Measurements from ENCODE around the gene ITGAE.
"Not testable (repeated sequence)": the region's sequence is repeated elsewhere in the genome, so short reads cannot be mapped to it uniquely, and the experiment has no call there.

The ITGAE gene

DNA sequence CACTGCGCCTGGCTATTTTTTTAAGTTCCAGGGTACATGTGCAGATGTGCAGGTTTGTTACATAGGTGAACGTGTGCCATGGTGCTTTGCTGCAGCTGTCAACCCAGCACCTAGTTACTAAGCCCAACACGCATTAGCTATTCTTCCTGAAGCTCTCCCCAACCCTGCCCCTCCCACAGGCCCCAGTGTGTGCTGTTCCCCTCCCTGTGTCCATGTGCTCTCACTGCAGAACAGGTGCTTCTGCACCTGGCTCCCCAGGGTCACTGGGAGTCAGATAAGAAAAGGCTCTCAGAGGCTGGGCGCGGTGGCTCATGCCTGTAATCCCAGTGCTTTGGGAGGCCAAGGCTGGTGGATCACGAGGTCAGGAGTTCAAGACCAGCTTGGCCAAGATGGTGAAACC, 71.1 kb downstream of the ITGAE start:
- no peak for DNase-seq (ENCODE audit: low spot score)

- DNase-seq (ENCODE audit: low spot score), result not testable (repeated sequence)
Observed at GRCh38 chr17:3728099-3728498, 72.9 kb downstream of the ITGAE start.

DNA sequence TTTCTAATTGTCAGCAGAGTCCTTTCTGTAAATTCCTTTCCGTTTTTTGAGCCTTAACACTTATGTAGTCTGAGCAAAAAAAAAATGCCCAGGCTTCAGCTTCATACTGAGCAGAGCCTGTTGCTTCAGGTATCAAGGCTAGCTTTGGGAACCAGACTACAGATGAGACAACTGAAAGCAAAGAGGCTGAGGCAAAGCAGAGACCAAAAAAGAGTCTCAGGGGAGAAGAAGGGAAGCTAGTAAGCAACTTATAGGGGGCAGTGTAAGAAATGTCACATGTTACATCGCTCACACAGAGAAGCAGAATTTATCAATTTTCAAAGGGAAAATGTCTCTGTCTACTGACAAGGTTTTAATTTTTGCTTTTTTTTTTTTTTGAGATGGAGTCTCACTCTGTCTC, 73.9 kb downstream of the ITGAE start:
- no peak for DNase-seq (ENCODE audit: low spot score)

DNA sequence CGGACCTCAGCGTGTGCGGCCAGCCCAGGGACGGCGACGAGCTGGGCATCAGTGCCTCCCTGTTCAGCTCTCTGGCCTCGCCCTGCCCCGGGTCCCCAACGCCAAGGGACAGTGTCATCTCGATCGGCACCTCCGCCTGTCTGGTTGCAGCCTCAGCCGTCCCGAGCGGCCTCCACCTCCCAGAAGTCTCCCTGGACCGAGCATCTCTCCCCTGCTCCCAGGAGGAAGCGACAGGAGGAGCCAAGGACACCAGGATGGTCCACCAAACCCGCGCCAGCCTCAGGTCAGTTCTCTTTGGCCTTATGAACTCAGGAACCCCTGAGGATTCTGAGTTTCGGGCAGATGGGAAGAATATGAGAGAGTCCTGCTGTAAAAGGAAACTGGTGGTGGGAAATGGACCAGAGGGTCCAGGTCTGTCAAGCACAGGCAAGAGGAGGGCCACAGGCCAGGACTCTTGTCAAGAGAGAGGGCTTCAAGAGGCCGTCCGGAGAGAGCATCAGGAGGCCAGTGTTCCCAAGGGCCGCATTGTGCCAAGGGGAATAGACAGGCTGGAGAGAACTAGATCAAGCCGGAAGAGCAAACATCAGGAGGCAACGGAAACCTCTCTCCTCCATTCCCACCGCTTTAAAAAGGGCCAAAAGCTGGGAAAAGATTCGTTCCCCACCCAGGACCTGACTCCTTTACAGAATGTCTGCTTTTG, 76.5 kb downstream of the ITGAE start:
- no peak for DNase-seq (ENCODE audit: low spot score)

- DNase-seq (ENCODE audit: low spot score), result peak; percentile 87
Observed at GRCh38 chr17:3723556-3724377, 77.2 kb downstream of the ITGAE start, which contains the start of gene HASPIN. TSS of gene HASPIN (plus strand) at chr17:3723903. CDS start at chr17:3723936, 33 bp downstream.

DNA sequence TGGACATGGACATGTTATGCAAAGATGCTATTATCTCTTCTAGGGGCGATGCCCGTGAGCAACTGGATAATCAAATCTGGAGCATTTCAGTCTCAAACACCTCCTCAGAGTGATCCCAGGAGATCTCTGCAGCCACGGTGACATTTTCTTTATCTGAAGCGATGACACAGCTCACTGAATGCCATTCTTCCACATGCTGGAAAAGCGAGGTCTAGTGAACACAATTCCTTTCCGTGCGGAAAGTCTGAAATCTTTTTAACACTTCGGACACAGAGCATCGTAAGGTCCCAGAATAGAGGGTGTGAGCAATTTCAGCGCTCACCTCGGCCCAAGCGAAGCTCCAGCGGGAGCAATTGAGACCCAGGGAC, 77.8 kb downstream of the ITGAE start:
- no peak for DNase-seq (ENCODE audit: low spot score)

DNA sequence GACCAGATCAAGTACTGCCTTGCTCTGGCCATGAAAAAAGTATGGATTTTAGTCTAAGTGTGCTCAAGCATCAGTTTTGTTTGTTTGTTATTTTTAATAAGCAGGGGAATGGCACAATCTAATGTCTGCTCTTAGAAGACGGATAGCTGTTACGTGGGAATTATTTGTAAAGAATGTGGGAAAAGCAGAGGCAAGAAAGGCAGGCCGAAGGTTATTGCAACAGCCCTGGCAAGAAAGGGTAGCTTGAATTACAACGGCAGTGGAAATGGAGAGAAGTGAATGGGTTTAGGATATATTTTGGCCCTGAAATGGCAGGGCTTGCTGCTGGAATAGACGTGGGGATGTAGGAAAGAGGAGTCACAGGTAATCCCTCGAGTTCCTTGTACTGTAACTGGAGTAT, 78.3 kb downstream of the ITGAE start:
- no peak for DNase-seq (ENCODE audit: low spot score)

DNA sequence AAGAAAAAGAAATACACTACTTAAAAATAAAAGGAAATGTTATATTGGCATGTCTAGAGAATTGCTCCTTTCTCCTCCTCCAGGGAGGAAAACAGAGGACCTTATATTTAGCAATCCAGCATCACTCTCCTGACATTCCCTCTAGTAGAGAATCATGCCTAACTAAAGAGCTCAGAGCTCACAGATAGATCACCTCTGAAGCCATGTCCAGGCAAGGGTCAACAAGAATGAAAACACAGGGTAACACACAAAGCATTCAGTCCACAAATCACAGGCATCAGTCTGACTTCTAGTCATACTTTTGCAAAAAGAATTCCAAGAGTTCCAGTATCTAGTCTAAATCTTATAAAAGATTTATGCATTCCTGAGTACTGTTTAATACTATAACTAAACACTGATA, 81.7 kb downstream of the ITGAE start:
- DNase-seq (ENCODE audit: low spot score), result no peak

DNA sequence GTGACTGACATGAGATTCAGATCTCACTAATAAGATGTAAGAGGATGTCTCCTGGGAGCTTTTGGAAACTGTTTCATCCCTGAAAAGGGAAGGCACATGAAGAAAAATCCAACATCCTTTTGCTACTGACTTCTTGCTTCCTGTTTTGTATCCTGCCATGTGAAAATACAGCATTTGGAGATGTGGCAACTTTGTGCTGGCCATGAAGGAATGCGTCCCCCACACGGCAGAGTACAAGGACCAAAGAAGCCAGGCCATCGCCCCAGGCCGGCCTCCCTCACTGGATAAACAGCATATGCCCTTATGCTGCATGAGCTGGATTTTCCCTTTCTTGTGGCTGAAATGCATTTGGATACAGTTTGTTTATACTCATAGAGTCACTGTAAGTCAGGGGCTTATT, 82.8 kb downstream of the ITGAE start:
- DNase-seq (ENCODE audit: low spot score), result no peak

GRCh38 chr17:3715296-3715695, 85.7 kb downstream of the ITGAE start:
- no peak for DNase-seq (ENCODE audit: low spot score)

GRCh38 chr17:3712811-3713463, 88.1 kb downstream of the ITGAE start:
- DNase-seq (ENCODE audit: low spot score), result no peak

GRCh38 chr17:3710951-3711383, 90.0 kb downstream of the ITGAE start:
- DNase-seq (ENCODE audit: low spot score), result no peak

DNA sequence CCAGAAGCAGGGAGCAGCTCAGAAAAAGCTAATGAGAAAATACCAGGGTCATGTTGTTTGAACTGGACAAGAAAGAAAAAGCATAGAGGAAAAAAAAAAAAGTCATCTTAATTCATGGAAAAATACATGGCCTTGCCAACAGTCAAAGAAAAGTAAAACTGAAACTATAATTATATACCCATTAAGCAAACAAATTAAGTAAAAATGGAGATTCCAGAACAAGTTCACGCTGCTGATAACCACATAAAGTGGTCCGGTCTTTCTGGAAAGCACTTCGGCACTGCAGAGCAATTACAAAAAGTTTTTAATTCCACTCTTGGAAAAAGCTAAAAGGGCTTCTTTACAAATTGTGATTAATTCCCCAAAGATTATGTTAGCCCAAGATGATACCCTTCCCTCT, 92.6 kb downstream of the ITGAE start:
- DNase-seq (ENCODE audit: low spot score), result no peak

DNA sequence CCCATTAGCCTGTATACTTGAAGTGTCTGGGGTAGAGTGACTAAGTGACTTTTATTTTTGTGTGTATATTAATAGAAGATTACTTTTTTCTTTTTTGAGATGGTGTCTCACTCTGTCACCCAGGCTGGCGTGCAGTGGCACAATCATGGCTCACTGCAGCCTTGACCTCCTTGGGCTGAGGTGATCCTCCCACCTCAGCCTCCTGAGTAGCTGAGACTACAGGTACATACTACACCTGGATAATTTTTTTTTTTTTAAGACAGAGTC, 95.3 kb downstream of the ITGAE start:
- not testable (repeated sequence) for DNase-seq (ENCODE audit: low spot score)

GRCh38 chr17:3704931-3705717, 95.9 kb downstream of the ITGAE start:
- DNase-seq (ENCODE audit: low spot score), result no peak

DNA sequence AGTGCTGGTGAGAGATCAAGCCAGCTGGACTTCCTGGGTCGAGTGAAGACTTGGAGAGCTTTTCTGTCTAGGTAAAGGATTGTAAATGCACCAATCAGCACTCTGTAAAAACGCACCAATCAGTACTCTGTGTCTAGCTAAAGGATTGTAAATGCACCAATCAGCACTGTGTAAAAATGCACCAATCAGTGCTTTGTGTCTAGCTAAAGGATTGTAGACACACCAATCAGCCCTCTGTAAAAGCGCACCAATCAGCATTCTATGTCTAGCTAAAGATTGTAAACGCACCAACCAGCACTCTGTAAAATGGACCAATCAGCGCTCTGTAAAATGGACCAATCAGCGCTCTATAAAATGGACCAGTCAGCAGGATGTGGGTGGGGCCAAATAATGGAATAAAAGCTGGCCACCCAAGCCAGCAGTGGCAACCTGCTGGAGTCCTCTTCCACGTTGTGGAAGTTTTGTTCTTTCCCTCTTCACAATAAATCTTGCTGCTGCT, 98.9 kb downstream of the ITGAE start:
- DNase-seq (ENCODE audit: low spot score), result not testable (repeated sequence)

DNA sequence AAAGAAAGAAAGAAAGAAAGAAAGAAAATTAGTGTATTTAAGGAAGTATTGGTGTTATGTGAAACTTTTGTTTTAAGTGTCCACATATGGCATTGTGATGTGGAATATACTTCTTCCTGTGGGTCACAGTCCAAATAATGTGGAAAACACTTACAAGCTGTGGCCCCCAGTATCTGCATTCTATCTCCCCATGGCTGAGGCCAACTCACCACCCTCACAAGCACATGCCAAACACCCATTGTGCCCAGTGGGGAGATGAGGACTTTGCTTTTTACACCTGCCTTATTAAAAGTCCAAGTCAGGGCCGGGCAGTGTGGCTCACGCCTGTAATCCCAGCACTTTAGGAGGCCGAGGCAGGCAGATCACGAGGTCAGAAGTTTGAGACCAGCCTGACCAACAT, 101.0 kb downstream of the ITGAE start:
- DNase-seq (ENCODE audit: low spot score), result no peak

DNA sequence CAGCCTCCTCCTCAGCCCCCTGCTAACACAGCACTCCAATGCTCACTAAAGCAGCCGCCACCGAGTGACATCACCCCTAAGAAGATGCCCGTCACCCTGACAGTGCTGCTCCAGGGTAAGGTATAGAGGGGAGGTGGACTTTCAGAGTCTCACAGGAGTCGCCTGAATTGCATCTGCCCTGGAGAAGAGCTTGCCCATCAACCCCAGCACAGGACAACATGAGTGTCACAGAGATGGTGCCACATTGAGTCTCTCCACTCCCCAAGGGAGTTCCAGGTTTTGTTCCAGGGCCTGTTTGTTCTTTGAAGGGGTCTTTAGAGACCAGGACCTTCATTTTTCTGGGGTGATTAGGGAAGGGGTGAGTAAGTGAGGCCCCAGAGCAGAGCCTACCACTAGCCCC, 102.8 kb downstream of the ITGAE start:
- no peak for DNase-seq (ENCODE audit: low spot score)

DNA sequence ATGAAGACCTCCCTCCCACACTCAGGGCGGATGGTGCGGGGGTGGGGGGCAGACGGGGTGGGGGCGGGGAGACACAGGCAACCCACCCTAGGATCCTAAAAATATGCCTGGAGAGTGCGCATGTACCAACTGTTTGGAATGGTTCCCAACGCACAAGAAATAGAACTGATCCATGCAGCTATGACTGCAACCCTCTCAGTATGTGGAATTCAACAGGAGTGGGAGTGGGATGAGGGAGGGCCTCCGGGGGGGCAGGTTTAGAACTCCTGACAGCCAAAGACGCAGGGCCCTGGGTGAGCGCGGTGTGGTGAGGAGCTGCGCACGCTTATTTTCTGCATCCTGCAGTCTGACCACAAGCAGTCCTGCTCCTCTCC, 103.9 kb downstream of the ITGAE start:
- peak; percentile 31 for DNase-seq (ENCODE audit: low spot score)

DNA sequence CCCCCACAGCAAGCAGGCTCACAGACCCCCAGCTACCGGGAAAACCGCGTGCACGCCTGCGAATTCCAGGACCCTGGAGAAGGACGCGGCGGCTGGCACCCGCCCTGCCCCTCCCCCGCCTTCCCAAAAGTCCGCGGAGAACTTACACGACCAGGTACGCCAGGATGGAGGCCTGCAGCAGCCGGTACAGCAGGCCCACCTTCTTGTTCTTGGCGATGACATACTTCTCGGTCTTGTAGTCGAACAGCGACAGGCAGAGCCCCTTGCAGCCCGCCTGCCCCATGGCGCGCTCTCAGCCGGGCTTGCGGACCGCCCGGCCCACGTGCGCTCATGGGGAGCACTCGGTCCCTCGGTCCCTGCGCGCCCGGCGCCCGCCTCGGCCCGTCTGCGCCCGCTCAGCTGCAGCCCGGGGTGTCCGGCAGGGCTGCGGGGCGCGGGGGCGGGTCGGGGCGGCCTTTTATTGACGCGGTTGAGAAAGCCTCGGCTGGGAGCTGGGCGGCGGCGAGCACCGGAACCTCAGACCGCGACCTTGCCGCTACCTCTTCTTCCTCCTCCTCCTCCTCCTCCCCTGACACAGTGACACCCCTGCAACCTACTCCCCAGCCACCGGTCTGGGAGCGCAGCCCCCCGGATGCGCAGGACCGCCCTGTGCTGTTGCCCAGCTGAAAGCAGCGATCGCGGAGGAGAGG, 105.1 kb downstream of the ITGAE start, which contains the start of gene P2RX5:
TSS of gene P2RX5 (minus strand) at position 433 of the 689 bp plus-strand sequence. CDS start at position 283, 150 bp downstream.
- no peak for DNase-seq (ENCODE audit: low spot score)

GRCh38 chr17:3695129-3695722, 105.8 kb downstream of the ITGAE start:
- no peak for DNase-seq (ENCODE audit: low spot score)

All from Ammon's horn (tissue), 1 donor.